NCI-H226 (cell line): Measurements from ENCODE around the gene OR56A5.
"Not testable (repeated sequence)": the region's sequence is repeated elsewhere in the genome, so short reads cannot be mapped to it uniquely, and the experiment has no call there.

Experiments
- DNase-seq: peaks from one replicate; pipeline ENCODE4 v3.0.0-alpha.2; 2015

The OR56A5 gene, protein sequence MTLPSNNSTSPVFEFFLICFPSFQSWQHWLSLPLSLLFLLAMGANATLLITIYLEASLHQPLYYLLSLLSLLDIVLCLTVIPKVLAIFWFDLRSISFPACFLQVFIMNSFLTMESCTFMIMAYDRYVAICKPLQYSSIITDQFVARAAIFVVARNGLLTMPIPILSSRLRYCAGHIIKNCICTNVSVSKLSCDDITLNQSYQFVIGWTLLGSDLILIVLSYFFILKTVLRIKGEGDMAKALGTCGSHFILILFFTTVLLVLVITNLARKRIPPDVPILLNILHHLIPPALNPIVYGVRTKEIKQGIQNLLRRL

DNA sequence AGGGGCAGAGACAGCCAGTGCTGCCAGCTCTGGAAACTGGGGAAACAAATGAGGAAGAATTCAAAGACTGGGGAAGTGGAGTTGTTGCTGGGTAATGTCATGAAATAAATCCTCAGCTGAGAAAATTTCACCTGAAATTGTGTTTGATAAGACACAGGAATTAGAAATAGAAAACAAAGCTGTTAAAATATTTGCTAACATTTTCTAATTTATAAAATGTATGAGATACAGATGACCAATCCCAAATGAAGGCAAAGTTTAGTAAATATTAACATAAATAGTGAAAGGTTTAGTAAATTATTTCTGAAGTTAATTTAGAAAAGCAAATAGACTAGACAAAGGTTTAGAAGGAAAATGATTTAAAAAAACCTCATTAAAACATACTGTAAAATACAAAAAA lies at the start of gene OR56A5:
Gene OR56A5 (minus strand): TSS at position 101 of the 400 bp plus-strand sequence. CDS start 0 bp downstream, at position 101.
- no peak for DNase-seq

DNA sequence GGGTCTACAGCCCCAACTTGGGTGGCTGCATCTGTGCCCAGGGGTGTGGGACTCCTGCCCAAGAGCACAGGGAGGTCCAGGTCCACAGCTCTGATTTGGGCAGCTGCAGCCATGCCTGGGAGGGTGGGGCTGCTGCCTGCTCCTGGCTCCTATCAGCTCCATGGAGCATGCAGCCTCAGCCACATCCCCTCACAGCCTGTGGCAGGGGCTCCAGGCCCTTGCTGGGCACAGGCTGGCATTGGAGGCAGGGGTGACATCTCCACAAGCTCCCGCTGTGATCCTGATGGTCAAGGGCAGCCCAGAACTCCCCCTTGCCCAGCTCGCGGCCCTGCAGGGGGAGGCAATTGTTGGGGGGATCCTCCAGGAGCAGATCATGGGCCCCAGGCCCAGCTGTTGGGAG lies 44.7 kb upstream of the OR56A5 start:
- no peak for DNase-seq

DNA sequence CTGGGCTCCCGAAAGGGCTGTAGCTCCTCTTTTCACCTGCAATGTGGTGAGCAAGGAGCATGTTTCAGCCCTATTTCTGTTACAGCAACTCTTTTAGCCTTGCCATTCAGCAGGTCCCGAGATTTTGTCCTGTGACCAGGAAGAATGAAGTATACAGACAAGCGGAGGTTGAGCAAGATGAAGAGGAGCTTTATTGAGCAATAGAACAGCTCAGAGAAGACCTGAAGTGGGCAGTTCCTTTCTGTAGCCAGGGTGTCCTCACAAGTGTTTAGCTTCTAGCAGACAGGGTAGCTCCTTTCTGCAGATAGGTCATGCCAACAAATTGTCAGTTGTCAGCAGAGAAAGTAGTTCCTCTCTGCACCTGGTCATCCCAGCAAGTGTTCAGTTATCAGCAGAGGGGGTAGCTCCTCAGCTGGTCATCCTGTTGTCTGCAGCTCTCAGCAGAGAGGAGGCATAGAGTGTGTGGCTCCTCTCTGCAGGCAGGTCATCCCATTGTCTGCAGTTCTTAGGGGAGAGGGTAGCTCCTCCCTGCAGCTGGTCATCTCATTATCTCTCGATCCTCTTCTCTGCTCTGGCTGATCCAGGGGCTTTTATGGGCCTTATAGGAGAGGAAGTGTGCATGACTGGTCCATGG lies 43.9 kb upstream of the OR56A5 start:
- DNase-seq, result no peak

DNA sequence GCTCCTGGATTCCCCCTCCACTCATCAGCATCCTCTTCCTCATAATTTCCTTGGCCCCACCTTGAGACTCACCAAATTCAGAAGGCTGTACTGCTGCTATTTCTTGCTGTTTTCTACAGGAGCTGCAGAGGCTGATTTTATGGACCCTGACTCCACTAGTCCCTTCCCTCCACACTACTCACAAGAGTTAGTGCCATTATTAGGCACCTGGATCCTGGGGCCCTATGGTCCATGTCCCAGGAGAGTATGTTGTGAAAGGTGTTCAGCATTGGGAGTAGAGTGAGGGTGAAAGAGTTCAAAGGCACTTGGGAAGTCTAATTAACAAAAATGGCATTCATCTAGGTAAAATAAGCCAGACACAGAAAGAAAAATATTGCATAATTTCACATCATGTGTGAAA lies 38.6 kb upstream of the OR56A5 start, which contains the start of gene OR56A4:
Gene OR56A4 (minus strand): TSS at position 101 of the 400 bp plus-strand sequence. CDS start 3,954 bp downstream, outside the sequence.
- DNase-seq, result no peak

DNA sequence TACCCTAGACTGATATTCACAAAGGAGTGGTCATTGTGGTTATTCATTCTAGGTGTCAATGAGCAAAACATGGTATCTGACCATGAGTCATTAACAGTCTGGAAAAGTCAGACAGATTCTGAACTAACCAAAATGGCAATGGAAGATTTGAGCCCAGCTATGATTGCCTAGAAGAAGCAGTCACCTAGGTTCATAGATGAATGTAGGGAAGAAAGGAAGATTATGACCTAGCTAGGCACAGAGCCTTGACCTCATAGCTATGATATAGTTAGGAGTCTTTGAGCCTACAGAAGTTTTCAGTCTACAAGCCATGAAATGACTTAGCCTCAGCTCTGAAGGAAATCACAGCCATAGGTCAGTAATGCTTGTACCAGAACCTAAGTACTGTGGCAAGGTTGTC lies 38.1 kb upstream of the OR56A5 start:
- DNase-seq, result no peak

DNA sequence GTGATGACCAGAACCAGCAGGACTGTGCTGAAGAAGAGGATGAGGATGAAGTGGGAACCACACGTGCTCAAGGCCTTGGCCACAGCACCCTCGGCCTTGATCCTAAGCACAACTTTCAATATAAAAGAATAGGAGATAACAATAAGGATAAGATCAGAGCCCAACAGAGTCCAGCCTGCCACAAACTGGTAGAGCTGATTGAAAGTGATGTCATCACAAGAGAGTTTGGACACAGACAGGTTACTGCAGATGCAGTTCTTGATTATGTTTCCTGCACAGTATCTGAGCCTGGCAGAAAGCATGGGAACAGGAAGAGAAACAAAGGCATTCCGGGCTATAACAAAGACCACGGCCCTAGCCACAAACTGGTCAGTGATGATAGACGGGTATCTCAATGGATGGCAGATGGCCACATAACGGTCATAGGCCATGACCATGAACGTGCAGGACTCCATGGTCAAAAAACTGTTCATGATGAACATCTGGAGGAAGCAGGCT lies 34.0 kb upstream of the OR56A5 start:
- no peak for DNase-seq

DNA sequence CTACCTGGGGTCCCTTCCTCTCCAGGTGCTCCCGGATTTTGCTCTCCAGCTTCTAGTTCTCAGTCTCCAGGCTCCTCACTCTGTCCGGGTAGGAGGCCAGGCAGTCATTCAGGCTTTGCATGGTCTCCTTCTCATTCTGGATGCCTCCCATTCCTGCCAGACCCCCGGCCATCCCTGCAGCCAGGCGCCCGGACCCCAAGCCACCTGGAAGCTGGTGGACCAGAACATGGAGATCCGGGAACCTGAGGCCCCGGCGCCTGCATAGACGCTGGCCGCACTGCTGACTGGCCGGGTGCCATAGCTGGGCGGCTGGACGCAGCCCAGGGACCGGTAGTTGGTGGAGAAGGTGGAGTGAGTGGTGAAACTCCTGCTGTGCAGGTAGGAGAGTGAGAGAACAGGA lies 26.5 kb upstream of the OR56A5 start:
- no peak for DNase-seq

DNA sequence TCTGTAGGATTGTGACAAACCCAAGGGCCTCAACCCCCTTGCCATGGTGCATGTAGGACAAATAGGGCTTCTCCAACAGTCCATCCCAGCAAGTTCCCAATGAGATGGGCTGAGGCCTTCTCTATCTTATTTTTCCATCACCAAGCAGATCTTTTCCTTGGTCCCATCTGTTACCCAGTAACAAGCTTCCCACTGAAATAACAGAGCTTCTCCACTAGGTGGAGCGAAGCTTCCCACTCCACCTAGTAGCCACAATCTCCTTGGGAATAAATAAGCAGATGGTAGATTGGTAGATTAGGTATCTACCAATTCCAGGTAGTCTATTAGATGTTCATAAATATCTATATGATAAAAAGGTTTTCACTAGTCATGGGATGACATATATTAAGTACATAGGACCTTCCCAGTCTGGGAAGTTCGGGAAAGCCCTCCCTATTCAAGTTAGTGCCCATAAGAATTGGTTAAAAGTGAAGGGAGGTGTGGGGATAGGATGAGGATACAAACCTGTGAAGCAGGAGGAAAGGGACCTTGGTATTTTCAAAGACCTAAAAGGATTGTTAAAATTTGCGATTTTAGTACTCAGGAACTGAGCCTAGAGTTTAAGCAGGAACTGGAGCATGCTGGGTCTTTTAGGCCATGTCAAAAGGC lies 24.4 kb upstream of the OR56A5 start:
- DNase-seq, result no peak

DNA sequence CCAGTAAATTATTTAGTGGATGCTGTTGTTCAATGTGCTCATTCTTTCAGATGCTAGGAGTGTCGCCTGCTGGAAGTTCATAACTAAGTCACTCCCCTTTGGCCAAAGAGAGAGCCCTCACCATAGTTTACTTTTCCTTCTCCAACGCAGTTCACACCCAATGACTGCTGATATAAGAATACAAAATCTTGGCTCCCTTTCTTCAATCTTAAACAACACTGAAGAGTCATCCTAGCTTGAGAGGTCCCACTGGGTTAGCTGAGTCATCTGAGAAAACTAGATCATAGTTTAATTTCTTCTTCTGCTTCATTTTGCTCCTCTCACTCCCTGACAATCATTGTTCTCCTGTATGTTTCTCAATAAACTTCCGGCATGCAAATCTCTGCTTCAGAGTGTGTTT lies 23.9 kb upstream of the OR56A5 start:
- DNase-seq, result no peak

DNA sequence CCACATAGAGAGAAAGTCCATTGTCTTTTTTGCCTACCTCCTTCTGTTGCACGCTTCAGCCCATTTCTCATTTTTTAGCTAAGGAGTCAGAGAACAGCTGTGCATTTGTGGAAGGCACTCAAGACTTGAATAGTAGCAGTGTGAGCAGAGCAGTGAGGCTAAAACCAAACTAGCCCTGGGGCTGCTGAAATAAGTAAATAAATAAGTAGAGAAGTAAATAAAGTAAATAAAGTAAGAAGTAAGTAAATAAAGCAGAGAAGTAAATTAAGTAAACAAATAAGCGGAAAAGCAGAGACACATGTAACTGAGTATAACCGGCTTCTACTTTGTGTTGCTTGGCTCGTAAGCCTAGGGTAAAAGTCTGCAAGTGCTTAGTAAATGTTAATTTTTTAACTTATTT lies 20.9 kb upstream of the OR56A5 start:
- DNase-seq, result no peak

DNA sequence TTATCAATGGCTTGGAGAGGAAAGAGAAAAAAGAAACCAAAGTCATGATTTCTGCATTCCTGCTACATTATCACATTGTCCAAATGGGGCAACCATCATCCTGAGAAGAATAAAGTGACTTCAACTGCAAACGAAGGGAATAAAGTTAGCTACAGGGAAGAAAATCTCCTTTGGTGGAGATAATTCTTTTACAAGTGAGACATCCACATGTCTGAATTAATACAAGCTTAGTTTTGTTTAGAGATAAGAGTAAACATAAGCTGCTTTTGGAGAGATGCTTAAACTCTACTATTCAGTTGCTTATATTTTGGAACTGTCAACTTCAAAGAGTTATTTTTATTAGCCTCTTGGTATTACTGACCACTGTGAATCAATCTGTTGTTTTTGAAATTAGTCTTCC lies 18.6 kb upstream of the OR56A5 start, which contains the start of gene OR52L1:
Gene OR52L1 (minus strand): TSS at position 101 of the 400 bp plus-strand sequence. CDS start 55 bp downstream, at position 46.
- no peak for DNase-seq

DNA sequence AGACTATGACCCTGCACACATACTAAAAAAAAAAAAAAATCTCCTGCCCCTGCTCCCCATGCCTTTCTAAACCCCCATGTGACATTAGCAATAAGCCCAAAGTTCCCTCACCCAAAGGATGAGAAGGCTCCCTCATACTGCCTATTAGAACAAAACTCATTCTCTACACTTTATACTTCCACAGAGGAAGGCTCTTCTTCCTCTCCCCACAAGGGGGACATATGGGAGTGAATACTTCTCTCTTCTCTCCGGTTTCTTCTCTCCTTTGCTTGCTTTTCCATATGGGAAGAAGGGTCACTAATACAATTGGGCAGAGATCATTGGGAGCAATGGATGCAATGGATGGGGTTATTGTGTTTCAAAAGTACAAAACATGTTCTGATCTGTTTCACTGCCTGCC lies 15.1 kb upstream of the OR56A5 start:
- no peak for DNase-seq

DNA sequence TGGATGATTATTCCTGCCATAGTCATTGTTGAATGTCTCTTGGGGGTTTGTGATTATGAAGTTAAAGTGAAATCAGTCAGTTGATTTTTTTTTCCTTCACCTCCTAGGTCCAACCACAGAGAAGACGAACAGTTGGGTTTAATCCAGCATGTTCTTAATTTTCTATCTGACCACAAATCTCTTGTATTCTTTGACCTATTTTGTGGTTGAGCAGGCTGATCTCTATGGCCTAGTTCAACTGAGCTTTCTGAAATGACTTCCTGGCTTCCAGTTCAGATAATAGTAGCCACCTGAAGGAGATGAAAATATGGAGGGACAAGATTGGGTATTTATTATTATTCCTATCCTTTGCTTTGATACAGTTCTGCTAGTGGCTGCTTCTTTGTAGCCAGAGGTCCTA lies 5.2 kb upstream of the OR56A5 start:
- no peak for DNase-seq

DNA sequence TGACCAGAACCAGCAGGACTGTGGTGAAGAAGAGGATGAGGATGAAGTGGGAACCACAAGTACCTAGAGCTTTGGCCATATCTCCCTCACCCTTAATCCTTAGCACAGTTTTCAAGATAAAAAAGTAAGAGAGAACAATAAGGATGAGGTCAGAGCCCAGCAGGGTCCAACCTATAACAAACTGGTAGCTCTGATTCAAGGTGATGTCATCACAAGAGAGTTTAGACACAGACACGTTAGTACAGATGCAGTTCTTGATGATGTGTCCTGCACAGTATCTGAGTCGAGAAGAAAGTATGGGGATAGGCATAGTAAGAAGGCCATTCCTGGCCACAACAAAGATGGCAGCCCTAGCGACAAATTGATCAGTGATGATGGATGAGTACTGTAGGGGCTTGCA lies 586 bp downstream of the OR56A5 start:
- no peak for DNase-seq

DNA sequence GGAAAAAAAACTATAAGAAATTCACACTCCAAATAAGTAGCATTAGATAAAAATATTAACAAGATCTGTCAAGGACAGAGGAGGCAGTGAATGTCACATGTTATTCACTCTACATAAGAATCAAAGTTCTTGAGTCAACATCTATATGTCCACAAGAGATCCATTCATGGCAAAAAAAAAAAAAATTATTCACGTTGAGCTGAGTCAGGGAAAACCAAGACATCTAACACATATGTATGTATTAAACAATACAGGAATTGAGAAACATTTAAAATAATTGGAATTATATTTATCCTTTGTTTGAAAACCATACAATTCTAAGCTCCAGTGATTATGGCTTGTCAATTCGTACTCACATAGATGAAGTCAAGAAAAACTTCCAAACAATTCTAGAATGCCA lies 1.3 kb downstream of the OR56A5 start:
- DNase-seq, result no peak

DNA sequence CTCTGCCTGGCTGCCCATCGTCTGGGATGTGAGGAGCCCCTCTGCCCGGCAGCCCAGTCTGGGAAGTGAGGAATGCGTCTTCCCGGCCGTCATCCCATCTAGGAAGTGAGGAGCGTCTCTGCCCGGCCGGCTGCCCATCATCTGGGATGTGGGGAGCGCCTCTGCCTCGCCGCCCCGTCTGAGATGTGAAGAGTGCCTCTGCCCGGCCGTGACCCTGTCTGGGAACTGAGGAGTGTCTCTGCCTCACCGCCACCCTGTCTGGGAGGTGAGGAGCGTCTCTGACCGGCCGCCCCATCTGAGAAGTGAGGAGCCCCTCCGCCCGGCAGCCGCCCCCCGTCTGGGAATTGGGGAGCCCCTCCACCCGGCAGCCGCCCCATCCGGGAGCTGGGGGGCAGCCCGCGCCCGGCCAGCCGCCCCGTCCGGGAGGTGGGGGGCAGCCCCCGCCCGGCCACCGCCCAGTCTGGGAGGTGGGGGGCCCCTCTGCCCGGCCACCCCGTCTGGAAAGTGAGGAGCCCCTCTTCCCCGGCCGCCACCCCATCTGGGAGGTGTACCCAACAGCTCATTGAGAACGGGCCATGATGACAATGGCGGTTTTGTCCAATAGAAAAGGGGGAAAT lies 7.5 kb downstream of the OR56A5 start:
- not testable (repeated sequence) for DNase-seq

DNA sequence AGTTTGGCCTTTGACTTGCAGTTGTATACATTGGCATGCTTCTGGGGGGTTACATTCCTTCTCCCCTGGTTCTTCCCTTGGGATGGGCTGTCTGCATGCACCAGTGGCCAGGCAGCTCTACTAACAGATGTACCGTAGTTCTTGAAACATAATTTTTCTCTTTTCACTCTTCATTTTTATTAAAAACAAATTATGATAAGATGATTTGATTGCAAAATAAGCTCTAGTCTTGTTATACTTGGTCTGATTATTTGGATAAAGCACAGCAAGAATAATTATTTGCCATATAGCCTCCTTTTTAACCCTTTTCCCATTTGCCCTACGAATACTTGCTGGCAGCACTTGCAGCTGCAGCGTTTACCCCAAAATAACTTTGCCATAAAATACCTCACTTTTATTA lies 12.7 kb downstream of the OR56A5 start:
- no peak for DNase-seq

DNA sequence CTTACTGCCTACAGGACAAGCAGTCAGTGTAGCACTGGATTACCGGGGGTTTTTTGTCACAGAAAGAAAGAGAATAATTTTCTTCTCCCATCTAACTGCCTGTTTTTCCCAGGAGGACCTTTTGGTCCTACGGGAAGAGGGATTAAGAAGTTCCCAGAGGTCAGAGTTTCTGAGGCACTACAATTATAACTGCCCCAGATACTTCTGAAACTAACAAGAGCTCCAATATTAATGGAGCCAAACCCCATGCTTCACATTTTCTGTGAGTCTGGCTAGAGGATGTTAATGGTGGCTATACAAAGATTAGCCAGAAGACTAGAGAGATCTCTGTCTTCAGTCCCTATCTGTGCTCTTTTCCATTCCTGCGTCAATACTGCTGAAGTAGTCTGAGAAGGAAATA lies 26.3 kb downstream of the OR56A5 start, which contains the start of gene OR56A3:
Gene OR56A3 (plus strand): TSS at position 301 of the 400 bp plus-strand sequence. CDS start 5,096 bp downstream, outside the sequence.
- no peak for DNase-seq

DNA sequence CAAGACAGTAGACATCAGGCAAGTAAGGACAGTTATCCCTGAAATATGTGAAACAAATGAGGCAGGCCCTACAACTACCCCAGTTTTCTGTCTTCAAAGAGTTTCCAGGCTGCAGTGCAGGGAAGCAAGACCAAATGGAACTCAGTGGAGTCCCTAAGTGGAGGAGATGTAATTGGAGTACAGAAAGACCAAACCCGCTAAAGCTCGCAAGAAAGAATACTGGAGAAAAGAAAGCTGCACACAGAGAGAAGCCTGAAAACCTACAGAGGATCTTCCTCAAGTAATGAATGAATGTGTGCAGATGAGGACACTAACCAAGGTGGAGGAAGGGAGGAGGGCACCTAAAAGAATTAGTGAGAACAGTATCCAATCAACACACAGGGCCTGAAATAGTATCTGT lies 27.5 kb downstream of the OR56A5 start:
- no peak for DNase-seq

DNA sequence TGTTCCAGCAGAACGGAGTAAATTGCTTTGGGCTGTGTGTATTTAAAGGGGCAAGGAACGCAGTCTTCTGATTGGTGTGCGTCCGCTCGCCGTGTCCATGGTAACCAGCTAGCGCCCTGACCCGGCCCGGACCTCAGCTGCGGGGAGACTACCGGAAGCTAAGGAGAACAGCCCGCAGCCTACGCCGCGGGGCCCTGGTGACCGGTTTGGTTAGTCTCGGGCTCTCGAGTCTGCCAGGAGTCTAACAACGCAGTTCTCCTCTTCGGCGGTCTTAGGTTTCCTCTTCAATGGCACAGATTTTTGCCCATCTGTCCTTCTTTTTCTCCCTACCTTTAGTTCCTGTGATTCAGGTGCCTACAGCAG lies 29.7 kb downstream of the OR56A5 start:
- no peak for DNase-seq

DNA sequence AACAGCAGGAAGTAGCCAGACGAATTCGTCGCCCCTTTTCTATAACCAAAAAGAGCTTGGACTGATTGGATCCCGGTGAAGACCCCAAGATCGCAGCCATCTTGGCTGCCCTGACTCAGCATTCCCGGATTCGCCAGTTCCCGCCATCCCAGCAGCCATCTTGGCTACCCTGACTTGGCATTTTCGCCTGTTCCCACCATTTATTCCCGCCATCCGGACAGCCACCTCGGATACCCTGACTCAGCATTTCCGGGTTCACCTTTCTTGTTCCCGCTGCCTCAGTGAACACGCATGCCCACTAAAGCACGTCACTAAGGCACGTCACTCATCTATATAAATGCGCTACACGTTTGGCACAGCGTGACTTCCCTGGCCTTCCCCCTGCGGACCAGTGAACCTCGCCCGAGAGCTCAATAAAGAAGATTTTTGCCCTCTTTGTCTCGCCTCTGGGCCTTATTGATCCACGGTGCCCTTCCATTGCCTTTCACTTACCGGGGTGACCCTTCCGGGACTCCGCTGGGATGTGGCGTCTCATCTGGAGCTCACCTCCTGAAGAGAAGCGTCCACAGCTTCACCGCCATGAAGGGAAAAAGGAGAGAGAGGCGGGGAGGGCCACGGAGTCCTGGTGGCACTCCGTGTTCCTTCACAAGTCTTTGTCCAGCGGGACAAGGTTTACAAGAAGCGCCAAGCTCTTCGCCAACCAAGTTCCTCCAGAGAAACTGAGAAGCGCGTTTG lies 30.3 kb downstream of the OR56A5 start:
- DNase-seq, result no peak

DNA sequence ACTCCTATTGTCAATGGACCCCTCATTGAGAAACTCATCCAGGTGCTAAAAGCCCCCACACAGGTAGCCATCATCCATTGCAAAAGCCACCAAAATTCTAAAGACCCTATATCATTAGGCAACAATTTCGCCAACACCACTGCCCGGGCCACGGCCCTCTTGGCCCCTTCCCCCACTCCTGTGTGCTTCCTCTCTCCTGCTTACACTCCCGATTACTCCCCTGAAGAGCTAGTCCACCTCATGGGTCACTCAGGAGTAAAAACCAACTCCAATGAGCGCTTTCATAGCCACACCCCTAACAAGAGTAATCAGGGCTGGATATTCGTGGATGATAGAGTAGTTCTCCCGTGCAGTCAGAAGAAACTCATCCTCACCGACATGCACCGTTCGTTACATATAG lies 35.2 kb downstream of the OR56A5 start:
- no peak for DNase-seq

DNA sequence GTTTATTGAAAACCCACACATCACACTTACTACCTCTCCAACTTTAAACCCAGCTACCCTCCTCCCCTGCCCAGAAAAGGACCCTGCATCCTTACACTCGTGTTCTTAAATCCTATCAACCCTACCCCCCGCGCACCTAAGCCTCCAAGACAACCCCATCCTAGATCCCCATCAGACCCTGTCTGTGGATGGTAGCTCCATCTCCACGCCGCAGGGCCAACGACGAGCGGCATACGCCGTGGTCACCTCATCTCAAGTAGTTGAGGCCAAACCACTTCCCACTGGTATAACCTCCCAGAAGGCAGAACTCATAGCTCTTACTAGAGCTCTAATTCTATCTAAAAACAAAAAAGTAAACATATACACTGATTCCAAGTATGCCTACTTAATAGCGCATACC lies 35.6 kb downstream of the OR56A5 start:
- no peak for DNase-seq
